ENCODE data around the gene LHX6.

LHX6 gene

GRCh38 chr9:122190597-122191381 lies 38.0 kb downstream of the LHX6 start:
- DNase-seq (ENCODE audit: low read depth in 2 of 2) = no peak

- no peak for DNase-seq (ENCODE audit: low read depth in 2 of 2)
Observed at GRCh38 chr9:122188369-122188768, 40.4 kb downstream of the LHX6 start.

- no peak for DNase-seq (ENCODE audit: low read depth in 2 of 2)
Observed at GRCh38 chr9:122186777-122187470, 41.8 kb downstream of the LHX6 start.

GRCh38 chr9:122186301-122186700 lies 42.5 kb downstream of the LHX6 start:
- DNase-seq (ENCODE audit: low read depth in 2 of 2) = no peak

GRCh38 chr9:122184551-122184950 lies 44.2 kb downstream of the LHX6 start:
- DNase-seq (ENCODE audit: low read depth in 2 of 2) = no peak

- DNase-seq (ENCODE audit: low read depth in 2 of 2) = no peak
Observed at GRCh38 chr9:122183501-122183900, 45.3 kb downstream of the LHX6 start.

GRCh38 chr9:122180633-122181032 lies 48.1 kb downstream of the LHX6 start:
- no peak for DNase-seq (ENCODE audit: low read depth in 2 of 2)

GRCh38 chr9:122179690-122180074 lies 49.1 kb downstream of the LHX6 start:
- no peak for DNase-seq (ENCODE audit: low read depth in 2 of 2)

GRCh38 chr9:122179054-122179689 lies 49.6 kb downstream of the LHX6 start:
- no peak for DNase-seq (ENCODE audit: low read depth in 2 of 2)

- no peak for DNase-seq (ENCODE audit: low read depth in 2 of 2)
Observed at GRCh38 chr9:122176916-122177315, 51.8 kb downstream of the LHX6 start.

GRCh38 chr9:122173670-122174069 lies 55.1 kb downstream of the LHX6 start:
- DNase-seq (ENCODE audit: low read depth in 2 of 2) = no peak

GRCh38 chr9:122172131-122172530 lies 56.6 kb downstream of the LHX6 start:
- no peak for DNase-seq (ENCODE audit: low read depth in 2 of 2)

- DNase-seq (ENCODE audit: low read depth in 2 of 2) = no peak
Observed at GRCh38 chr9:122168356-122168755, 60.4 kb downstream of the LHX6 start.

GRCh38 chr9:122164286-122164685 lies 64.5 kb downstream of the LHX6 start:
- DNase-seq (ENCODE audit: low read depth in 2 of 2) = no peak

GRCh38 chr9:122162415-122162814 lies 66.3 kb downstream of the LHX6 start:
- DNase-seq (ENCODE audit: low read depth in 2 of 2) = no peak

- DNase-seq (ENCODE audit: low read depth in 2 of 2) = no peak
Observed at GRCh38 chr9:122159925-122160246, 68.9 kb downstream of the LHX6 start.

GRCh38 chr9:122159026-122159924 lies 69.5 kb downstream of the LHX6 start, which contains the start of the genes MORN5 and NDUFA8:
TSS of gene MORN5 (plus strand) at chr9:122159908. CDS start at chr9:122159973, 65 bp downstream.
TSS of gene NDUFA8 (minus strand) at chr9:122159779. CDS start at chr9:122159677, 102 bp downstream.
- DNase-seq (ENCODE audit: low read depth in 2 of 2) = peak; percentile 93

- DNase-seq (ENCODE audit: low read depth in 2 of 2) = peak; percentile 9 to 13
Observed at GRCh38 chr9:122158202-122158601, 70.6 kb downstream of the LHX6 start.

GRCh38 chr9:122155796-122156195 lies 73.0 kb downstream of the LHX6 start:
- DNase-seq (ENCODE audit: low read depth in 2 of 2) = no peak
